WTC11 (cell line): ENCODE data around the gene LRRC51. TPM values are rescaled to one million over a fixed set of nuclear protein-coding genes. Genes with fewer than 3 reads are reported as not detected.

Source experiments
- ATAC-seq: fragments of 200-7000 bp; cut with Tn5 transposase; 2 replicates; pipeline ENCODE4 v1.10.0; 2021; ENCODE audit warnings: mild to moderate bottlenecking, moderate library complexity
- CTCF ChIA-PET: fragments of 300-600 bp; sonication (Branson Sonifier 250); formaldehyde crosslinking; loops from one replicate; lab custom pipeline; 2021; ENCODE audit warnings: antibody characterized with exemption; lab: Charles Lee
- POLR2A ChIA-PET: fragments of 350-600 bp; sonication (Branson Sonifier 250); formaldehyde crosslinking; loops from one replicate; lab custom pipeline; 2021; ENCODE audit warnings: antibody characterized with exemption; lab: Charles Lee
- DNase-seq: peaks from one replicate; pipeline ENCODE4 v3.0.0; 2021; ENCODE audit warnings: low spot score
- H3K27ac Mint-ChIP-seq: 2 replicates; pipeline ENCODE4 v1.8.0; 2021; ENCODE audit warnings: mixed read lengths
- H3K27me3 Mint-ChIP-seq: 2 replicates; pipeline ENCODE4 v1.8.0; 2021; ENCODE audit warnings: low read depth, mild to moderate bottlenecking, moderate library complexity, mixed read lengths
- H3K36me3 Mint-ChIP-seq: 2 replicates; pipeline ENCODE4 v1.8.0; 2021; ENCODE audit warnings: mixed read lengths
- H3K4me1 Mint-ChIP-seq: 2 replicates; pipeline ENCODE4 v1.8.0; 2022; ENCODE audit warnings: mixed read lengths
- H3K4me3 Mint-ChIP-seq: 2 replicates; pipeline ENCODE4 v1.8.0; 2021; ENCODE audit warnings: mild to moderate bottlenecking, moderate library complexity, mixed read lengths
- H3K9me3 Mint-ChIP-seq: 2 replicates; pipeline ENCODE4 v1.8.0; 2021; ENCODE audit warnings: mixed read lengths
- ATF6 ChIP-seq: sonication (generic); formaldehyde crosslinking; IDR thresholded peaks from 2 replicates; pipeline ENCODE4 v1.8.1; 2023; ENCODE audit warnings: mild to moderate bottlenecking, missing genetic modification reagents
- CREB1 ChIP-seq: sonication (generic); formaldehyde crosslinking; IDR thresholded peaks from 2 replicates; pipeline ENCODE4 v1.8.0; 2023; ENCODE audit warnings: mild to moderate bottlenecking, missing genetic modification reagents
- EMX1 ChIP-seq: fragments of 250-450 bp; sonication (Bioruptor Pico); IDR thresholded peaks from 2 replicates; pipeline ENCODE4 v1.8.0; 2021; ENCODE audit warnings: mild to moderate bottlenecking
- ESRRA ChIP-seq: sonication (generic); formaldehyde crosslinking; IDR thresholded peaks from 2 replicates; pipeline ENCODE4 v1.8.1; 2022; ENCODE audit warnings: mild to moderate bottlenecking, missing genetic modification reagents, borderline replicate concordance
- GABPB1 ChIP-seq: sonication (generic); formaldehyde crosslinking; IDR thresholded peaks from 2 replicates; pipeline ENCODE4 v1.8.1; 2023; ENCODE audit warnings: mild to moderate bottlenecking, missing genetic modification reagents
- GTF2I ChIP-seq: fragments of 250-450 bp; sonication (Bioruptor Pico); conservative IDR thresholded peaks from 2 replicates; pipeline ENCODE4 v1.4.0; 2021; ENCODE audit warnings: mild to moderate bottlenecking
- IRF1 ChIP-seq: sonication (generic); formaldehyde crosslinking; IDR thresholded peaks from 2 replicates; pipeline ENCODE4 v1.8.0; 2023; ENCODE audit warnings: missing genetic modification reagents
- IRF2 ChIP-seq: sonication (generic); formaldehyde crosslinking; IDR thresholded peaks from 2 replicates; pipeline ENCODE4 v1.8.0; 2022; ENCODE audit warnings: low read depth, missing genetic modification reagents, borderline replicate concordance
- JUN ChIP-seq: sonication (generic); formaldehyde crosslinking; IDR thresholded peaks from 2 replicates; pipeline ENCODE4 v1.8.0; 2023; ENCODE audit warnings: mild to moderate bottlenecking, missing genetic modification reagents
- MAX ChIP-seq: sonication (generic); formaldehyde crosslinking; IDR thresholded peaks from 2 replicates; pipeline ENCODE4 v1.8.0; 2022; ENCODE audit warnings: mild to moderate bottlenecking, missing genetic modification reagents
- NFYB ChIP-seq: sonication (generic); formaldehyde crosslinking; conservative IDR thresholded peaks from 2 replicates; pipeline ENCODE4 v1.8.0; 2022; ENCODE audit warnings: low read depth, missing genetic modification reagents
- PRDM15 ChIP-seq: sonication (generic); formaldehyde crosslinking; IDR thresholded peaks from 2 replicates; pipeline ENCODE4 v1.8.0; 2022; ENCODE audit warnings: missing genetic modification reagents
- PREB ChIP-seq: sonication (generic); formaldehyde crosslinking; IDR thresholded peaks from 2 replicates; pipeline ENCODE4 v1.8.1; 2022; ENCODE audit warnings: mild to moderate bottlenecking, missing genetic modification reagents, moderate library complexity, borderline replicate concordance
- RELA ChIP-seq: sonication (generic); formaldehyde crosslinking; IDR thresholded peaks from 2 replicates; pipeline ENCODE4 v1.8.1; 2022; ENCODE audit warnings: missing genetic modification reagents, mild to moderate bottlenecking, borderline replicate concordance
- TP53 ChIP-seq: sonication (generic); formaldehyde crosslinking; IDR thresholded peaks from 2 replicates; pipeline ENCODE4 v1.8.1; 2023; ENCODE audit warnings: mild to moderate bottlenecking, missing genetic modification reagents
- USF1 ChIP-seq: sonication (generic); formaldehyde crosslinking; IDR thresholded peaks from 2 replicates; pipeline ENCODE4 v1.8.0; 2022; ENCODE audit warnings: mild to moderate bottlenecking, missing genetic modification reagents
- ZMAT4 ChIP-seq: fragments of 250-450 bp; sonication (Bioruptor Pico); IDR thresholded peaks from 2 replicates; pipeline ENCODE4 v1.9.0; 2021; ENCODE audit warnings: mild to moderate bottlenecking
- ZNF121 ChIP-seq: sonication (generic); formaldehyde crosslinking; IDR thresholded peaks from 2 replicates; pipeline ENCODE4 v1.8.0; 2023; ENCODE audit warnings: missing genetic modification reagents
- ZNF138 ChIP-seq: sonication (generic); formaldehyde crosslinking; conservative IDR thresholded peaks from 2 replicates; pipeline ENCODE4 v1.8.1; 2022; ENCODE audit warnings: mild to moderate bottlenecking, moderate library complexity, missing genetic modification reagents
- ZNF232 ChIP-seq: sonication (generic); formaldehyde crosslinking; IDR thresholded peaks from 2 replicates; pipeline ENCODE4 v1.8.0; 2022; ENCODE audit warnings: mild to moderate bottlenecking, missing genetic modification reagents
- ZNF263 ChIP-seq: sonication (generic); formaldehyde crosslinking; IDR thresholded peaks from 2 replicates; pipeline ENCODE4 v1.8.1; 2022; ENCODE audit warnings: low read depth, mild to moderate bottlenecking, moderate library complexity, missing genetic modification reagents
- ZNF317 ChIP-seq: sonication (generic); formaldehyde crosslinking; IDR thresholded peaks from 2 replicates; pipeline ENCODE4 v1.8.1; 2023; ENCODE audit warnings: low read depth, mild to moderate bottlenecking, moderate library complexity, missing genetic modification reagents, borderline replicate concordance
- total RNA-seq: library from RNA; stranded (reverse); gene quantifications from 3 replicates; pipeline ENCODE4 v1.2.3, GENCODE V29; 2021

The LRRC51 gene
- total RNA-seq, 1 experiment from 2014 or later = 5.3 TPM

- no peak for DNase-seq
- ATAC-seq = no peak
- Mint-ChIP-seq H3K4me1 (peaks cover 21% of the 10 kb centered on the region), H3K4me3 (no peak overlapping the region), H3K36me3 (peaks cover 20% of the 10 kb centered on the region), H3K27ac (no peak overlapping the region), H3K27me3 (no peaks in the 10 kb centered on the region; the same call in 1 of the 2 replicates), H3K9me3 (no peaks in the 10 kb centered on the region)
- TF ChIP-seq TP53 (CRISPR knock-in tag) = no peak
- TF ChIP-seq ZNF121 (CRISPR knock-in tag) = no peak
- TF ChIP-seq JUN (CRISPR knock-in tag) = no peak
- no peak for TF ChIP-seq USF1
- TF ChIP-seq GABPB1 = no peak
- TF ChIP-seq PRDM15 (CRISPR knock-in tag) = no peak
- no peak for TF ChIP-seq ESRRA
- TF ChIP-seq ZNF263 (CRISPR knock-in tag) = no peak
- TF ChIP-seq CREB1 (CRISPR knock-in tag) = no peak
- no peak for TF ChIP-seq PREB (CRISPR knock-in tag)
- no peak for TF ChIP-seq ZNF232 (CRISPR knock-in tag)
- no peak for TF ChIP-seq RELA (CRISPR knock-in tag)
- TF ChIP-seq GTF2I (CRISPR knock-in tag) = no peak
- ChIA-PET POLR2A (no interaction called here), CTCF (interaction anchor here (0.7 to 4.7 kb wide), 4 partner anchors 13 to 418 kb away, joined by 3 to 81 read pairs (median 16); no protein-coding TSS in a partner anchor)
Observed at GRCh38 chr11:72037554-72038311, 42.9 kb upstream of the LRRC51 start.

- POLR2A ChIA-PET = interaction anchor here (0.6 kb wide), 1 partner anchor 110 kb away, joined by 3 read pairs; the partner anchor contains the start of gene XNDC1N
- no peaks in the 10 kb centered on the region for H3K9me3 Mint-ChIP-seq
- no peak for TF ChIP-seq NFYB (CRISPR knock-in tag)
- no peak for TF ChIP-seq ZNF317
- no peak for TF ChIP-seq EMX1
- TF ChIP-seq IRF1 = no peak
- no peak for TF ChIP-seq IRF2 (CRISPR knock-in tag)
- no peak for TF ChIP-seq ZMAT4
- TF ChIP-seq MAX (CRISPR knock-in tag) = no peak
- TF ChIP-seq ATF6 (CRISPR knock-in tag) = no peak
- TF ChIP-seq ZNF138 (CRISPR knock-in tag) = no peak
- TF ChIP-seq USF1 = no peak
- peaks cover 25% of the 10 kb centered on the region for H3K4me1 Mint-ChIP-seq
- no peak overlapping the region for H3K27ac Mint-ChIP-seq
- H3K4me3 Mint-ChIP-seq = no peak overlapping the region
- CTCF ChIA-PET = interaction anchor here (0.6 to 4.7 kb wide), 9 partner anchors 14 to 417 kb away, joined by 3 to 81 read pairs (median 4); no protein-coding TSS in a partner anchor
- peaks cover 17% of the 10 kb centered on the region for H3K36me3 Mint-ChIP-seq
- no peak for ATAC-seq
- H3K27me3 Mint-ChIP-seq = no peaks in the 10 kb centered on the region; the same call in 1 of the 2 replicates
- DNase-seq = no peak
Observed at GRCh38 chr11:72038491-72038890, 42.2 kb upstream of the LRRC51 start.
